AG04450 (cell line): ENCODE results near the gene STC2. TPM values are rescaled to one million over a fixed set of nuclear protein-coding genes. Genes with fewer than 3 reads are reported as not detected.

Experiments
- CTCF ChIA-PET: fragments of 300-600, 350-600 bp; formaldehyde crosslinking; extraction: SDS; loops from one replicate; lab custom pipeline; 2022; ENCODE audit warnings: antibody characterized with exemption, inconsistent platforms; lab: Charles Lee
- POLR2A ChIA-PET: fragments of 350-600 bp; formaldehyde crosslinking; extraction: SDS; loops from one replicate; lab custom pipeline; 2021; ENCODE audit warnings: antibody characterized with exemption, inconsistent platforms; lab: Yijun Ruan, JAX
- DNase-seq: peaks from one replicate; pipeline ENCODE4 v3.0.0-alpha.2; 2011; ENCODE audit warnings: low read depth, low spot score
- H3K27ac ChIP-seq: one replicate; pipeline ENCODE4 v1.5.1; 2012; ENCODE audit warnings: low read depth, low read length, control low read depth
- H3K27me3 ChIP-seq: one replicate; pipeline ENCODE4 v1.6.0; 2012; ENCODE audit warnings: low read length; ENCODE audit not compliant: control insufficient read depth, insufficient read depth
- H3K4me3 ChIP-seq: 2 replicates; pipeline ENCODE4 v1.5.1; 2011; ENCODE audit warnings: mild to moderate bottlenecking, low read depth, low read length, control low read depth
- H3K9me3 ChIP-seq: 2 replicates; pipeline ENCODE4 v1.5.1; 2012; ENCODE audit warnings: low read length; ENCODE audit not compliant: control insufficient read depth, insufficient read depth
- CTCF ChIP-seq: IDR thresholded peaks from 2 replicates; pipeline ENCODE4 v1.5.1; 2011; ENCODE audit warnings: low read depth, low read length, control low read depth, inconsistent platforms
- polyA plus RNA-seq: library from polyadenylated mRNA; depleted of rRNA; stranded (reverse); fragments of >200 nt; gene quantifications from 2 replicates; pipeline ENCODE4 v1.2.3, GENCODE V29; 2011

STC2 gene
- polyA plus RNA-seq, 1 experiment, result 185 TPM

- Histone ChIP-seq H3K27ac (no peak overlapping the region), H3K27me3 (peaks cover 2% of the 10 kb centered on the region), H3K4me3 (no peak overlapping the region), H3K9me3 (0 out of 2 replicates have a peak, but pooled peaks cover 2% of the 10 kb centered on the region)
- POLR2A ChIA-PET, result no interaction called here
- TF ChIP-seq CTCF, result no peak
- DNase-seq, result no peak
- CTCF ChIA-PET, result no interaction called here
Observed at GRCh38 chr5:173340451-173340850, 12.2 kb upstream of the STC2 start.

- H3K27ac ChIP-seq, result no peak overlapping the region
- POLR2A ChIA-PET, result no interaction called here
- TF ChIP-seq CTCF, result no peak
- 0 out of 2 replicates have a peak, but pooled peaks cover 2% of the 10 kb centered on the region for H3K9me3 ChIP-seq
- CTCF ChIA-PET, result no interaction called here
- DNase-seq, result no peak
- no peak overlapping the region for H3K4me3 ChIP-seq
- H3K27me3 ChIP-seq, result peaks cover 2% of the 10 kb centered on the region
Observed at GRCh38 chr5:173339286-173339685, 11.1 kb upstream of the STC2 start.

GRCh38 chr5:173338380-173339015, 10.3 kb upstream of the STC2 start:
- POLR2A ChIA-PET, result no interaction called here
- no peak overlapping the region for H3K27ac ChIP-seq
- no peak for DNase-seq
- TF ChIP-seq CTCF, result no peak
- H3K9me3 ChIP-seq, result 0 out of 2 replicates have a peak, but pooled peaks cover 2% of the 10 kb centered on the region
- peaks cover 2% of the 10 kb centered on the region for H3K27me3 ChIP-seq
- CTCF ChIA-PET, result interaction anchor here (1.0 to 1.6 kb wide), 3 partner anchors 46 to 277 kb away, joined by 3 to 6 read pairs (median 3); no protein-coding TSS in a partner anchor
- H3K4me3 ChIP-seq, result no peak overlapping the region

- no peak for TF ChIP-seq CTCF
- CTCF ChIA-PET, result interaction anchor here (0.7 kb wide), 1 partner anchor 281 kb away, joined by 3 read pairs; no protein-coding TSS in a partner anchor
- no peak for DNase-seq
Observed at GRCh38 chr5:173334808-173335207, 6.6 kb upstream of the STC2 start.

GRCh38 chr5:173333925-173334661, 5.9 kb upstream of the STC2 start:
- CTCF ChIA-PET, result interaction anchor here (6.6 to 7.3 kb wide), 2 partner anchors 40 to 239 kb away, joined by 31 to 121 read pairs; no protein-coding TSS in a partner anchor

More at GRCh38 chr5:173334808-173335207, 6.6 kb upstream of the STC2 start:
- H3K27ac ChIP-seq, result no peak overlapping the region
- peaks cover 5% of the 10 kb centered on the region for H3K9me3 ChIP-seq
- H3K27me3 ChIP-seq, result no peaks in the 10 kb centered on the region
- POLR2A ChIA-PET, result no interaction called here
- no peak overlapping the region for H3K4me3 ChIP-seq

More at GRCh38 chr5:173333925-173334661, 5.9 kb upstream of the STC2 start:
- POLR2A ChIA-PET, result no interaction called here
- H3K27me3 ChIP-seq, result no peaks in the 10 kb centered on the region
- no peak overlapping the region for H3K27ac ChIP-seq
- H3K9me3 ChIP-seq, result peaks cover 5% of the 10 kb centered on the region
- H3K4me3 ChIP-seq, result no peak overlapping the region
- no peak for DNase-seq
- no peak for TF ChIP-seq CTCF
